ENCODE data around the gene ATP8A2.
"Not testable (repeated sequence)": the region's sequence is repeated elsewhere in the genome, so short reads cannot be mapped to it uniquely, and the experiment has no call there.

The ATP8A2 gene

DNA sequence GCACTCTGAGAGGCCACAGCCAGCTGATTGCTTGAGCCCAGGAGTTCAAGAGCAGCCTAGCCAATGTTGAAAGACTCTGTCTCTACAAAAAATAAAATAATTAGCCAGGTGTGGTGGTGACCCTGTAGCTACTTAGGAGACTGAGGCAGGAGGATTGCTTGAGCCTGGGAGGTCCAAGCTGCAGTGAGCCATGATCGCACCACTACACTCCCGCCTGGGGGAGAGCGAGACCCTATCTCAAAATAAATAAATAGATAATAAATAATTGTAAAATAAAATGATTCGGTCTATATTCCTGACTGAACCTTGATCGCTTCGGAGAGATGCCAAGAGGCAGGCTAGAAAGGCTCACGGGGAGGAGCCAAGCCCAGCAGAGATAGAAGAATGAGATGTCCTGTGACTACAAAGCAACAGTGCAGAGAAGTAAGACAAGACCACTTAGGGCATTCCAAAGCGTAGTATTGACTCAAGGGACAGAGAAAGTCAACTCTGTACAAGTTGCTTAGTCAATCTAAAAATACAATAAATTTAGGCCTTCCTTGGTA lies 667.2 kb downstream of the ATP8A2 start:
- no peak for DNase-seq (ENCODE audit: low read depth in 2 of 2)

DNA sequence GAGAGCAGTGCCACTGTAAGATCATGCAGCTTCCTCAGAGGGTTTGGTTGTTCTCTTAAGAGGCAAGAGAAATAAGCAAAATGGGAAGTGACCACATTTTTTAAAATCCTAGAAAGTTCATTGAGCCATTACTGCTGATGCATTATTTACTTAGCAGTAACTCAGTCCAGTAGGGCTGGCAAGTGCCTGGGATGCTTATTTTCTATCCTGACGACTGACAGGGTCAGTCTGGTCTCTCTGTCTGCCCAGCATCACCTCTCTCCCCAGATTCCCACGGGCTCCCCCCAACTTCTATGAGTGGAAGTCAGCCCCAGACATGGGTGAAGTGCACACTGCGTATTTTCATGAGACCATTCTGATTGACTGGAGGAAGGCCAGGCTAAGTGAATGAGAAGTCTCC lies 669.7 kb downstream of the ATP8A2 start:
- no peak for DNase-seq (ENCODE audit: low read depth in 2 of 2)

DNA sequence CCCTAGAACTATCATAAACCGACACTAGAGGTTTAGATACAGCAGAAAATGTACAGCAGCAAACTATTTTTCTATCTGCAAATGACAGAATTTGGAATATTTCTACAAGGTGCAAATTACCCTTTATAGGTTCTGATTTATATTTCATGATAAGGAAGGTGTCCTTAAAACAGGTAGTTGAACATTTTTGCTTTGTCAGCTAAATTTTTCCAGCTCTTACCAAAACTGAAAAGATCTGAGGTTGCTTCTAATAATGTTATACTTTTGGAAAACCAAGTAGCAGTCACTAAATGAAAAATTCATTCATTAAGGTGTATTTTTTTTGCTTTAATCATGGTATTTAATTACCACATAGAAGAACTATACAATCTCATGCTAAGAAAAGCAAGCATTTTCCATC lies 671.0 kb downstream of the ATP8A2 start:
- DNase-seq (ENCODE audit: low read depth in 2 of 2) = no peak

DNA sequence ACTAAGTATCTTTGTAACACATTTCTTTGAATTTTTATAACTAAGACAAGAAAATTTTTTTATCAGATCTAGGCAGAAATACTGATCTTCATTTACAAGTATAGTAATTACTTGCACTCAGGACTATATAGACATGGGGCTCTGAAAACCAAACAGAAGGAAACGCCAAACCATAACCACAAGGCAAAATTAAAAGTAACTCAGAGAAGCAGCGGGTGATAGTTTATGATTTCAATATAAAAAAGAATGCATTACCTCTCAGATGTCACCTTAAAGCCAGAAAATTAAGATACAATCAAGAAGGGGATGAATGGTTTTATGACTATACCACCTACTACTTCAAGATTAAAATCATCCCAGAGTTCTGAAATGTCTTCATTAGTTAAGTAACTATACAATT lies 673.4 kb downstream of the ATP8A2 start:
- DNase-seq (ENCODE audit: low read depth in 2 of 2) = no peak

- no peak for DNase-seq (ENCODE audit: low read depth in 2 of 2)
Observed at GRCh38 chr13:26046639-26047038, 674.9 kb downstream of the ATP8A2 start.

GRCh38 chr13:26047040-26047439 lies 675.3 kb downstream of the ATP8A2 start:
- DNase-seq (ENCODE audit: low read depth in 2 of 2) = no peak

DNA sequence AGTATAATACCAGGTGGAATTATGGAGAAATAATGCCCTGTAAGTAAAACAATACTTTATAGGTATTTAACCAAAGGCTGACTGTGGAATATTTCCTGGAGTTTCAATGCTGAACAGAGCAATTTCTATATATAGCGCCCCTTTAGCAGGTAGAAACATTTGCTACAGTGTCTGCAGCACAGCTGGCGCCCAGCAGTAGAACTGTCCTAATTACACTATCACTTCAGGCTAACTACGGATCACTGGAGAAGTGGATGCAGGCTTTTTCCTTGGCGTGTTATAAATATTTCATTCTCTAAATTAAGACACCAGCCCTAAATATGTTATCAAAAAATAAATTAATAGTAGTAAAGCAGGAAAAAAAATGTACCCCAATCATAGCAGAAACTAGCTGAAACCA lies 677.0 kb downstream of the ATP8A2 start:
- DNase-seq (ENCODE audit: low read depth in 2 of 2) = no peak

- no peak for DNase-seq (ENCODE audit: low read depth in 2 of 2)
Observed at GRCh38 chr13:26050568-26051230, 678.9 kb downstream of the ATP8A2 start.

- no peak for DNase-seq (ENCODE audit: low read depth in 2 of 2)
Observed at GRCh38 chr13:26051231-26051656, 679.5 kb downstream of the ATP8A2 start.

DNA sequence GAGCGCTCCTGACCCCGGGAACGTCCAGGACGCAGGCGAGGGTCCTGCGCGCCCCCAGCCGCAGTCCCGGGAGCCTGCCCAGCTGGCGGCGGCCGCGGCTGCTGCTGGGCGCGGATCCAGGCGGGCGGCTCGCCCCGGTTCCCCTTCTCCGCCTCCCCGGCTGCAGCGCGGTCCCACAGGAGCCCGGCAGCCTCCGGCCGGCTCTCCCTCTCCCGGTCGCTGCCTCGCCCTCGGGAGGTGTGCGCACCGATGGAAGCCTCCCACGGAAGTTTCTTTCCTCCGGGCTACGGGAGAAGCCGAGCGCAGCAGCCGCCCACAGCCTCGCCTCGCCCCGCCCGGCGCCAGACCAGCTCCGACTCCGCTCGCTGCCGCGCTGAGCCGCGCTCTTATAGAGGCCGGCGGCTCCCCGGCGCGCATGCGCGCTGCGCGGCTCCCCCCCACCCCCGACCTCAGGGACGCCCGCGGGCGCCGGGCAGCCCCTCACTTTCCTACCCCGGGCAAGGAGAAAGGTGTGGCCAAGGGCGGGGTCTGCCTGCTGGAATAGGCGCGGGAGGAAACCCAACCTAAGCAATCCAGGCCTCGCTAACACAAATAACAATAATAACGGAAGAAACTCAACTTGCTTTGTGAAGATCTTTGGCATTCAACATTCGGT lies 680.0 kb downstream of the ATP8A2 start, which contains the start of gene SHISA2:
Gene SHISA2 (minus strand): TSS at position 360 of the 655 bp plus-strand sequence. CDS start 1,041 bp downstream, outside the sequence.
- DNase-seq (ENCODE audit: low read depth in 2 of 2) = peak in 1 of 2 donors; percentile 33

DNA sequence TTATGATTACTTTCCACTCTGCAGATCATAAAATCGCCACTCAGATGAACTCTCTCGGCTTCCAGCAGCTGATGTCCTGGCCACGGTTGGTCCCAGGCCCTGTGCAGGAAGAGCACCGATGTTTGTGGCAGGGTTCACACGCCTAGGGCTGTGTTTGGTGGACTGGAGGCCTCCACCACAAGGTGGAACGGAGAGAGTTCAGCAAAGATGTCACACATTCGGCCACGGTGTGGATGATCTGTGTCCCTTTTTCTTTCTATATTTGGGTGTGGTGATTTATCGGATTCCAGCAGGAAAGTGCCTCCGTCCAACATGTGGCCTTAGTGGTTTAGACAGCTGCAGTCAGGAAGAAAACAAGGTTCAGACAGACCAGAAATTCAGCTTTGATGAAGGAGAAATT lies 680.6 kb downstream of the ATP8A2 start:
- no peak for DNase-seq (ENCODE audit: low read depth in 2 of 2)

DNA sequence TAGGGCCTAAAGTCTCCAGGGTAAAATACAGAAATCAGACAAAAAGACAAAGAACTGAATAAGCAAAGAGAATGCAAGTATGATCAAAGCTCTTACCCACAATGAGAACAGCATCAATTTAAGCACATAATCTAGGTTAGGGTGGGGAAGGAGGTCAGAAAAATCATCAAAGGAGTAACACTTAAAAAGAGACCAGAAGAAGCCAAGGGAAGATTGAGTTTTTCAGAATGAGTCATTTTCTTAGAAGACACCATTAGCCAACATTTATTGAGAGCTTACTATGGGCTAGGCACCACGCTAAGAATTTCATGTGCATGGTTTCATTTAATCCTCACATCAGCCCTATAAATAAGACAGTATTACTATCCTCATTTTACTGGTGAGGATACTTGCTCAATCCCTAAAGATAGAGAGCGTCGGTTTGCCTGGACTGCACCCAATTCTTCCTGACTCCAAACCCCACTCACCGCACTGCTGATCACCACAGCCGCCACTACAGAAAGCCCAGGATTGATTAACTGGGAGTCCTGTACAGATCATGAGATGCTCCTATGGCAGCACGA lies 681.7 kb downstream of the ATP8A2 start:
- no peak for DNase-seq (ENCODE audit: low read depth in 2 of 2)

GRCh38 chr13:26054896-26055295 lies 683.1 kb downstream of the ATP8A2 start:
- DNase-seq (ENCODE audit: low read depth in 2 of 2) = no peak

- no peak for DNase-seq (ENCODE audit: low read depth in 2 of 2)
Observed at GRCh38 chr13:26058704-26059103, 686.9 kb downstream of the ATP8A2 start.

GRCh38 chr13:26060357-26060756 lies 688.6 kb downstream of the ATP8A2 start:
- no peak for DNase-seq (ENCODE audit: low read depth in 2 of 2)

DNA sequence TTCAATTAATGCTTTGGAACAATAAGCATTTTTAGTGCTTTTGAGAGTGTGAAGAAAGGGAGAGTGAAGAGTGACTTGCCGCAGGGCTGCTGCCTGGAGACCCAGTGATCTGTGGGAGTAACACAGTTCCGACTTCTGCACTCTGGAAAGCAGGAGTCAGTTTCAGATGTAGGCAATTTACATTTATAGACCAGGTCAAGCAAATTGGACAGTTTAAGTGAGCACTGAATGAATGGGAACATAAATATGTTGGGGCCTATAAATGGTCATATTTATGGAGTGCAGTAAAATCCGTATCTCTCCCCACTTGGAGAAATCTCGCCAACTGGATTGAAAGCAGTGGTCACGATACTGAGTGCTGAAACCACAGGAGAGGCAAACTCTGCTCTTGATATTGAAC lies 689.5 kb downstream of the ATP8A2 start:
- DNase-seq (ENCODE audit: low read depth in 2 of 2) = no peak

DNA sequence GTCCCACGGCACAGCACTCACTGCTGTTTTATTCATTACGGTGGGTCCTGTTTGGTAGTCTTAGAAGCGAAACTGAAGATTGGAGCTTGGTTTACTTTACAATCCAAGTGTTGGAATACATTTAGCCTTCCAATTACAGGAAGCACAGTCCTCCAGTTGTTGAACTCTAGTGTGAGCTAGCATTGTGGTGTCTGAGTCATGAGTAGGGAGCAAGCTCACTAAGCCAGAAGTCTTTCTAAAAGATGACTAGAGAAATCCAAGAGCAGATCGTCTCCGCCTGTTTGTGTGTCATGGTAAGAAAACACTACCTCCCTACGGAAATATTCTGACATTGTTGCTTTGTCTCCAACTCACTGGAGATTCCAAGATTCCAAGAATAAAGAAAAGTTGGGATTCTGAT lies 690.2 kb downstream of the ATP8A2 start:
- no peak for DNase-seq (ENCODE audit: low read depth in 2 of 2)

- no peak for DNase-seq (ENCODE audit: low read depth in 2 of 2)
Observed at GRCh38 chr13:26062853-26063444, 691.2 kb downstream of the ATP8A2 start.

DNA sequence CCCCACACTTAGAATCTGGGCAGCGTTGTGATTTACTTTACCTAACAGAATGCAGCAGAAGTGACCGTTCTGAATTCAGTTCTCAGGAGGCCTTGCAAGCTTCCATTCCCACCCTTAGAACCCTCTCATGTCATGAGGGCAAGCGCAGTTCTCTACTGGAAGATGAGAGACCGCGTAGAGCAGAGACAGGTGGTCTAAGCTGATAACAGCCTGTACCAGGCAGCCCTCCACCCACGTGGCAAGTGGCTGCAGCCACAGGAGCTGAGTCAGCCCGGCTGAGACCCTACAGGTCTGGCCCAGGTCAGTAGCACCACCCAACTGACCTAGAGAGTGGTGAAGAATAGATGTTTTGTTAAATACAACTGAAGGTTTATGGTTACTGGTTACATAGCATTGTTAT lies 694.7 kb downstream of the ATP8A2 start:
- not testable (repeated sequence) for DNase-seq (ENCODE audit: low read depth in 2 of 2)

- DNase-seq (ENCODE audit: low read depth in 2 of 2) = no peak
Observed at GRCh38 chr13:26067601-26068000, 695.8 kb downstream of the ATP8A2 start.

- not testable (repeated sequence) for DNase-seq (ENCODE audit: low read depth in 2 of 2)
Observed at GRCh38 chr13:26068372-26068771, 696.6 kb downstream of the ATP8A2 start.

- DNase-seq (ENCODE audit: low read depth in 2 of 2) = not testable (repeated sequence)
Observed at GRCh38 chr13:26069642-26070041, 697.9 kb downstream of the ATP8A2 start.
